ENCODE results near the gene NHERF2. TPM values are rescaled to one million over a fixed set of nuclear protein-coding genes. Genes with fewer than 3 reads are reported as not detected.

NHERF2 gene
- total RNA-seq, 4 donors from 2014 or later: 21.5 to 104 (median 30.2) TPM

DNA sequence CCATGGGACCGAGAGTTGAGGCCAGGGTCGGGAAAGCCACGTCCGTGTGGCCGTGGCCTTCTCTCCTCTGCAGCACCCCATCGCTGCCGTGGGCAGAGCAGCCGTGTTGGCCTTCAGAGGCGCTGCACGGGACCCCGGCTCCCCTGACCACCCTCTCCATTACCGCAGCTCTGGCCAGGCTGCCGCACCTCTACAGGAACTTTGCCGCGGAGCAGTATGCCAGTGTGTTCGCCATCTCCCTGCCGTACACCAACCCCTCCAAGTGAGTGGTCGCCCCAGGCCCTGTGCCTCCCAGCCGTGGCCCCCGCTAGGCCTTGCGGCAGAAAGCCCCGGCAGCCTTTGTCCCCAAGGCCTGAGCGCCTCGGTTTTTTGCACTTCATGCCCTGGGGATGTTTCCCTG, 48.9 kb downstream of the NHERF2 start:
- Histone ChIP-seq H3K36me3 (peaks cover 0 to 94% (median 0%) of the 10 kb centered on the region in 3 donors), H3K27ac (no peak overlapping the region), H3K4me1 (no peaks in the 10 kb centered on the region), H3K9me3 (no peaks in the 10 kb centered on the region), H3K27me3 (no peaks in the 10 kb centered on the region), H3K4me3 (no peak overlapping the region)
- no peak for DNase-seq
- TF ChIP-seq, protein P1, sequence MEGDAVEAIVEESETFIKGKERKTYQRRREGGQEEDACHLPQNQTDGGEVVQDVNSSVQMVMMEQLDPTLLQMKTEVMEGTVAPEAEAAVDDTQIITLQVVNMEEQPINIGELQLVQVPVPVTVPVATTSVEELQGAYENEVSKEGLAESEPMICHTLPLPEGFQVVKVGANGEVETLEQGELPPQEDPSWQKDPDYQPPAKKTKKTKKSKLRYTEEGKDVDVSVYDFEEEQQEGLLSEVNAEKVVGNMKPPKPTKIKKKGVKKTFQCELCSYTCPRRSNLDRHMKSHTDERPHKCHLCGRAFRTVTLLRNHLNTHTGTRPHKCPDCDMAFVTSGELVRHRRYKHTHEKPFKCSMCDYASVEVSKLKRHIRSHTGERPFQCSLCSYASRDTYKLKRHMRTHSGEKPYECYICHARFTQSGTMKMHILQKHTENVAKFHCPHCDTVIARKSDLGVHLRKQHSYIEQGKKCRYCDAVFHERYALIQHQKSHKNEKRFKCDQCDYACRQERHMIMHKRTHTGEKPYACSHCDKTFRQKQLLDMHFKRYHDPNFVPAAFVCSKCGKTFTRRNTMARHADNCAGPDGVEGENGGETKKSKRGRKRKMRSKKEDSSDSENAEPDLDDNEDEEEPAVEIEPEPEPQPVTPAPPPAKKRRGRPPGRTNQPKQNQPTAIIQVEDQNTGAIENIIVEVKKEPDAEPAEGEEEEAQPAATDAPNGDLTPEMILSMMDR (IDR thresholded peaks at IDR 0.05): no peak
- TF ChIP-seq POLR2A (IDR thresholded peaks at IDR 0.05): no peak

DNA sequence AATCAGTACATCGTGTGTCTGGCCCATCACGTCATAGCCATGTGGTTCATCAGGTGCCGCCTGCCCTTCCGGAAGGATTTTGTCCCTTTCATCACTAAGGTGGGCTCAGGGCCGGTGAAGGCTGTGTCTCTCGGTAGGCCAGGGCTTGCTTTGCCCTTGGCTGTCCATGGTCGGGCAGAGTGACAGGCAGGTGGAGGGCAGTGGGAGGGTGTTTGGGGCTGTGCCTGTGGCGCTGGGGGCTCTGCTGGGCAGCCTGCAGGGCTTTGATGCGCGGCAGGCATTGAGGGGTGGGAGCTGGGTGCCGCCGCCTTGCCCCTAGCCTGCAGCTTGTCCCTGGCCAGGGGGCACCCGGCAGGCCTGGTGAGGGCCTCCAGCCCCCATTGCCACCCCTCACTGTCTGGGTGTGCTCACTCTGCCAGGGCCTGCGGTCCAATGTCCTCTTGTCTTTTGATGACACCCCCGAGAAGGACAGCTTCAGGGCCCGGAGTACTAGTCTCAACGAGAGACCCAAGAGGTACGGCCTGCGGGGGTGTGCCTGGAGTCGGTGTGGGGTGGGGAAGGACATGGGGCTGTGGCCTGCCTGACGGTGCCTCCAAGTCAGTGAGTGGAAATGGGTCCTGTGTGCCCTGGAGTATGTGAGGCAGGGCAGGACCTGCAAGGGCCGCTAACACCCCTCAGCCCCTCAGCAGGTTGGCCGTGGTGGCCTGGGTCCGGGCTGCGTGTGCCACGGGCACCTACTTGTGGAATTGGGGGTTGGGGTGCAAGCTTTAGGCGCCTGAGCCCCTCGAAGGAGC, 49.6 kb downstream of the NHERF2 start:
- peaks cover 0 to 95% (median 0%) of the 10 kb centered on the region in 3 donors for H3K36me3 ChIP-seq
- no peak for TF ChIP-seq POLR2A (IDR thresholded peaks at IDR 0.05)
- TF ChIP-seq, protein P1 (IDR thresholded peaks at IDR 0.05): no peak
- H3K4me3 ChIP-seq: no peak overlapping the region
- H3K27me3 ChIP-seq: no peaks in the 10 kb centered on the region
- DNase-seq: no peak
- no peaks in the 10 kb centered on the region for H3K9me3 ChIP-seq
- no peaks in the 10 kb centered on the region for H3K4me1 ChIP-seq
- H3K27ac ChIP-seq: no peak overlapping the region

DNA sequence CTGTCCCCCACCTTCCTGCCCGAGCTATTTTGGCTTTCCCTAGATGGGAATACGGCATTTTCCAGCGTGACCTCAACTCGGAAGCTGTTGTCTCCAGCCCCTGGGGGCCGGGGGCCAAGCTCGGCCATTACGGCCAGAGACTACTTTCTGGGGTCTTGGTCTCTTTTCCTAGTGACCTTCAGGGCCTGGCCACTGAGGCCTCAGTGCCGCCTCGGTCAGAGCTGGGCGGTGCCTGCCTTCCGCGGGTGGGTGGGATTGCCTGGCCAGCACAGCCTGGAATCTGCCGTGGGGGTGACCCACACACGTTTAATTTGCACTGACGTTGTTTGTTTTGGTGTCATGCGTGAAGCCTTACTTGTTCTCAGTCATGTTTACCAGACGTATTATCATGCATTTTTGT, 50.3 kb downstream of the NHERF2 start:
- no peak for DNase-seq
- H3K9me3 ChIP-seq: no peaks in the 10 kb centered on the region
- no peak overlapping the region for H3K4me3 ChIP-seq
- peaks cover 0 to 4% (median 0%) of the 10 kb centered on the region in 4 donors for H3K4me1 ChIP-seq
- peaks cover 0 to 95% (median 0%) of the 10 kb centered on the region in 3 donors for H3K36me3 ChIP-seq
- TF ChIP-seq, protein P1 (IDR thresholded peaks at IDR 0.05): no peak
- no peak for TF ChIP-seq POLR2A (IDR thresholded peaks at IDR 0.05)
- H3K27ac ChIP-seq: no peak overlapping the region
- H3K27me3 ChIP-seq: no peaks in the 10 kb centered on the region

DNA sequence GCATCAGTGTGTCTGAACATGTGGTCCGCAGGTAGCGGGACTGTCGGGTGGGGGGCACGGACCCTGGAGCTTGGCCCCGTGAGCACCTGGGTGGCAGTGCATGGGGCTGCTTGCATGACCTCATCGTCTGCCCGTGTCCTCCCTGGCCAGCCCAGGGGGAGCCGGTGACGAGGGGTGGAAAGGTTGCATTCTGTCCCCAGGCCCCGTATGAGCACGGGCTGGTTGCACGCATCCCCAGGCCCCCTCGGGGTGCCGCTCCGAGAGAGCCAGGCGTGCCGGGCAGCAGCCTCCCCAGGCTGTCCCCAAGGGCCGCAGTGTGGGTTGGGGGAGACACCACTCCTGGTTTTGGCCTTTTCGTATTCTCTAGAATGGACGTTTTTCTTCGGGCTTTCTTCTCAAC, 51.0 kb downstream of the NHERF2 start:
- no peak overlapping the region for H3K4me3 ChIP-seq
- no peak for DNase-seq
- no peak overlapping the region for H3K27ac ChIP-seq
- H3K9me3 ChIP-seq: no peaks in the 10 kb centered on the region
- H3K4me1 ChIP-seq: peaks cover 0 to 11% (median 0%) of the 10 kb centered on the region in 4 donors
- no peak for TF ChIP-seq POLR2A (IDR thresholded peaks at IDR 0.05)
- TF ChIP-seq, protein P1 (IDR thresholded peaks at IDR 0.05): no peak
- H3K36me3 ChIP-seq: peaks cover 0 to 90% (median 0%) of the 10 kb centered on the region in 3 donors
- no peaks in the 10 kb centered on the region for H3K27me3 ChIP-seq

DNA sequence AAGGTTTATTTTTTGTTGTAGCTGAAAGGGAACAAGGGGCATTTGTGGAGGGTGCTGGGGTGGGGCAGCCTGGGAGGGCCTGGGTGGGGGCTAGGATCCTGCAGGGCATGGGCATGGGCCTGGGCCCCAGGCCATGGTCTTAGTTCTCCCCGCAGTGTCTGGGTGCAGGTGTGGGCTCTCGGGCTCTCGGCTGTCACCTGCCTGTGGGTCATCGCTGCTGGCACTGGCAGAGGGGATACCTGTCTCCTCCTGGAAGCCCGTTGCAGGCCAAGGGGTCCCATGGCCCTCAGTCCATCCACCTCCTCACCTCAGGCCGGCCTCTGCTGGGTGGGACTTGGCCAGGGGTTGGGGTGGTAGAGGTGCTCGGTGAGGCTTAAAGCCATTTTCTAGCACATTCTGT, 51.4 kb downstream of the NHERF2 start:
- Histone ChIP-seq H3K36me3 (peaks cover 0 to 86% (median 0%) of the 10 kb centered on the region in 3 donors), H3K27ac (no peak overlapping the region), H3K4me3 (no peak overlapping the region), H3K9me3 (no peaks in the 10 kb centered on the region), H3K27me3 (no peaks in the 10 kb centered on the region), H3K4me1 (peaks cover 0 to 15% (median 0%) of the 10 kb centered on the region in 4 donors)
- TF ChIP-seq, protein P1 (IDR thresholded peaks at IDR 0.05): no peak
- TF ChIP-seq POLR2A (IDR thresholded peaks at IDR 0.05): no peak
- no peak for DNase-seq
